Measurements from ENCODE around the gene TIRAP. TPM values are rescaled to one million over a fixed set of nuclear protein-coding genes. Genes with fewer than 3 reads are reported as not detected.

The TIRAP gene
- total RNA-seq, 1 donor from 2014 or later, result 10.6 TPM

GRCh38 chr11:126328938-126329643 lies 46.2 kb downstream of the TIRAP start:
- no peak for DNase-seq (ENCODE audit: extremely low spot score, unreplicated experiment)
- Mint-ChIP-seq H3K9me3 (ENCODE audit: unreplicated experiment) (no peaks in the 10 kb centered on the region), H3K36me3 (ENCODE audit: unreplicated experiment) (peaks cover 3% of the 10 kb centered on the region), H3K27me3 (ENCODE audit: unreplicated experiment) (no peaks in the 10 kb centered on the region), H3K4me1 (ENCODE audit: unreplicated experiment) (peaks cover 9% of the 10 kb centered on the region), H3K4me3 (ENCODE audit: unreplicated experiment) (no peak overlapping the region), H3K27ac (ENCODE audit: unreplicated experiment) (no peak overlapping the region)
- TF ChIP-seq, protein P1, sequence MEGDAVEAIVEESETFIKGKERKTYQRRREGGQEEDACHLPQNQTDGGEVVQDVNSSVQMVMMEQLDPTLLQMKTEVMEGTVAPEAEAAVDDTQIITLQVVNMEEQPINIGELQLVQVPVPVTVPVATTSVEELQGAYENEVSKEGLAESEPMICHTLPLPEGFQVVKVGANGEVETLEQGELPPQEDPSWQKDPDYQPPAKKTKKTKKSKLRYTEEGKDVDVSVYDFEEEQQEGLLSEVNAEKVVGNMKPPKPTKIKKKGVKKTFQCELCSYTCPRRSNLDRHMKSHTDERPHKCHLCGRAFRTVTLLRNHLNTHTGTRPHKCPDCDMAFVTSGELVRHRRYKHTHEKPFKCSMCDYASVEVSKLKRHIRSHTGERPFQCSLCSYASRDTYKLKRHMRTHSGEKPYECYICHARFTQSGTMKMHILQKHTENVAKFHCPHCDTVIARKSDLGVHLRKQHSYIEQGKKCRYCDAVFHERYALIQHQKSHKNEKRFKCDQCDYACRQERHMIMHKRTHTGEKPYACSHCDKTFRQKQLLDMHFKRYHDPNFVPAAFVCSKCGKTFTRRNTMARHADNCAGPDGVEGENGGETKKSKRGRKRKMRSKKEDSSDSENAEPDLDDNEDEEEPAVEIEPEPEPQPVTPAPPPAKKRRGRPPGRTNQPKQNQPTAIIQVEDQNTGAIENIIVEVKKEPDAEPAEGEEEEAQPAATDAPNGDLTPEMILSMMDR (IDR thresholded peaks at IDR 0.05), result no peak

DNA sequence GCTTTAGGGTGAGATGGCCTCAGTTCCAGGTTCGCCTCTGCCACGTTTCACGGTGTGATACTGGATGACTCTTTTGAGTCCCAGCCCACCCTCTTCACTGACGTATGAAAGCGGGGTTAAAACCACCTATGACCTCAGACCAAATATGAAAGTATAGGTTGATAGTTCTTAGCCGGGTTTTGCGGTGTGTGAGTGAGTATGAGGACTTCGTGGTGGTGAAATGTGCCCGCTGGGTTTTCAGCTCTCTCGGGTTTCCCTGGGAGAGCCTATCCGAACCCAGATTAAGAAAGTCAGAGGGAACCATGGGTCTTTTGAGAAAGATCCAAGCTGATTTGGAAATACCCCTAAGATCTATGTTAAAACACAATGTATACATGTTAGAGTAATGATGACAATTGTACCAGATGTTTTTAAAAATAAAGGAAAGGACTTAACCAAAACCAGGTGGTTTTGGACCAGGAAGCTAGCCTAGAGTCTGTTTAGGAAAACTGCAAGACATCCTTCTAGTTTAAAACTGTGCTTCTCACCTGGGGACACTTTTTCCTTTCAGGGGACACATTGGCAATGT lies 46.8 kb downstream of the TIRAP start:
- TF ChIP-seq, protein P1 (IDR thresholded peaks at IDR 0.05), result no peak
- H3K9me3 Mint-ChIP-seq (ENCODE audit: unreplicated experiment), result no peaks in the 10 kb centered on the region
- H3K27me3 Mint-ChIP-seq (ENCODE audit: unreplicated experiment), result no peaks in the 10 kb centered on the region
- peaks cover 11% of the 10 kb centered on the region for H3K4me1 Mint-ChIP-seq (ENCODE audit: unreplicated experiment)
- H3K4me3 Mint-ChIP-seq (ENCODE audit: unreplicated experiment), result no peak overlapping the region
- DNase-seq (ENCODE audit: extremely low spot score, unreplicated experiment), result no peak
- no peak overlapping the region for H3K27ac Mint-ChIP-seq (ENCODE audit: unreplicated experiment)
- H3K36me3 Mint-ChIP-seq (ENCODE audit: unreplicated experiment), result peaks cover 3% of the 10 kb centered on the region

DNA sequence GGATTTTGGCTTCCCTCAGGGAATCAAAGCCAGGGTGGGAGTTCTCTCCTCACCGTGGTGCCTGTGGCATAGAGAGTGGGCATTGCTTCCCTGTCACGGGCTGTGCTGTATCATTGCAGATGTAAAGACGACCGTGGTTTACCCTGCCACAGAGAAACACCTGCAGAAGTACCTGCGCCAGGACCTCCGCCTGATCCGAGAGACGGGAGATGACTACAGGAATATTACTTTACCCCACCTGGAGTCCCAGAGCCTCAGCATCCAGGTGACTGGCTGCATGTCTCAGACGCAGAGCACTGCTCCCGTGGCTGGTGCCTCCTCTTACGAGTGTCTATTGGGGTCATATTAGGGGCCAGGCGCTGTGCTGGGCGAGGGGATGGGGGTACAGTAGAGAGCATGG lies 48.4 kb downstream of the TIRAP start:
- H3K27ac Mint-ChIP-seq (ENCODE audit: unreplicated experiment), result no peak overlapping the region
- TF ChIP-seq, protein P1 (IDR thresholded peaks at IDR 0.05), result no peak
- H3K4me1 Mint-ChIP-seq (ENCODE audit: unreplicated experiment), result peaks cover 21% of the 10 kb centered on the region
- H3K36me3 Mint-ChIP-seq (ENCODE audit: unreplicated experiment), result peaks cover 4% of the 10 kb centered on the region
- no peaks in the 10 kb centered on the region for H3K9me3 Mint-ChIP-seq (ENCODE audit: unreplicated experiment)
- DNase-seq (ENCODE audit: extremely low spot score, unreplicated experiment), result no peak
- no peaks in the 10 kb centered on the region for H3K27me3 Mint-ChIP-seq (ENCODE audit: unreplicated experiment)
- H3K4me3 Mint-ChIP-seq (ENCODE audit: unreplicated experiment), result no peak overlapping the region

GRCh38 chr11:126332221-126332711 lies 49.4 kb downstream of the TIRAP start:
- DNase-seq (ENCODE audit: extremely low spot score, unreplicated experiment), result no peak
- no peak overlapping the region for H3K4me3 Mint-ChIP-seq (ENCODE audit: unreplicated experiment)
- H3K9me3 Mint-ChIP-seq (ENCODE audit: unreplicated experiment), result no peaks in the 10 kb centered on the region

DNA sequence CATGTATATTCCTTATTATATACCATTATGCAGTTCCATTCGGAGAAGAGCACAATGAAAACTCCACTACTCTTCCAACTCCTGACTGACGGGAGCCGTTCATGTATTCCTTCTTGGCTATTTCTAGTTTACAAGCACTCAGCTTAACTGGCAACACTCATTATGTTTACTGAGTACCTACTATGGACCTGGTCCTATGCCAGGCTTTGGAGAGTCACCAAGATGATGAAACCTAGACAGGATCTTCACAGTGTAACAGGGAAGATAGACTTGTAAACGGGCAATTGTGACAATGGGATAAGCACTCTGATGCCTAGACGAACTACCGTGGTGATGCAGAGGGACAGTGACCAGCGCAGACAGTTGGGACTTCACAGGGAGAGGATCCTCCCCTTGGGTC lies 50.2 kb downstream of the TIRAP start:
- TF ChIP-seq, protein P1 (IDR thresholded peaks at IDR 0.05), result no peak
- Mint-ChIP-seq H3K9me3 (ENCODE audit: unreplicated experiment) (no peaks in the 10 kb centered on the region), H3K36me3 (ENCODE audit: unreplicated experiment) (peaks cover 5% of the 10 kb centered on the region), H3K4me3 (ENCODE audit: unreplicated experiment) (no peak overlapping the region), H3K27me3 (ENCODE audit: unreplicated experiment) (no peaks in the 10 kb centered on the region), H3K27ac (ENCODE audit: unreplicated experiment) (peak overlapping the region; percentile 13), H3K4me1 (ENCODE audit: unreplicated experiment) (peaks cover 28% of the 10 kb centered on the region)
- no peak for DNase-seq (ENCODE audit: extremely low spot score, unreplicated experiment)

More at GRCh38 chr11:126332221-126332711, 49.4 kb downstream of the TIRAP start:
- H3K36me3 Mint-ChIP-seq (ENCODE audit: unreplicated experiment), result peaks cover 5% of the 10 kb centered on the region
- H3K27ac Mint-ChIP-seq (ENCODE audit: unreplicated experiment), result no peak overlapping the region
- TF ChIP-seq, protein P1 (IDR thresholded peaks at IDR 0.05), result no peak
- H3K27me3 Mint-ChIP-seq (ENCODE audit: unreplicated experiment), result no peaks in the 10 kb centered on the region
- H3K4me1 Mint-ChIP-seq (ENCODE audit: unreplicated experiment), result peaks cover 28% of the 10 kb centered on the region

Data from osteocyte (in vitro differentiated cells).